Fibroblast of lung (primary cell): ENCODE data around the gene SRPK3. TPM values are rescaled to one million over a fixed set of nuclear protein-coding genes. Genes with fewer than 3 reads are reported as not detected.
A peak's percentile ranks its signal among the peaks of the same experiment; 100 is the strongest.
"Not testable (repeated sequence)": the region's sequence is repeated elsewhere in the genome, so short reads cannot be mapped to it uniquely, and the experiment has no call there.

Experiments
- DNase-seq, 2 donors: peaks; one replicate each; pipeline versions ENCODE4 v3.0.0 to v3.0.0-alpha.2; 2010; ENCODE audit warnings: low read depth in 2 of 2
- H2AFZ ChIP-seq: 2 replicates; pipeline ENCODE4 v1.5.1; 2012; ENCODE audit warnings: low read length, control low read depth, inconsistent platforms
- H3K27ac ChIP-seq: 2 replicates; pipeline ENCODE4 v1.5.1; 2011; ENCODE audit warnings: low read length, control low read depth; ENCODE audit not compliant: insufficient read depth
- H3K27me3 ChIP-seq: 2 replicates; pipeline ENCODE4 v1.5.1; 2011; ENCODE audit warnings: mild to moderate bottlenecking, low read length; ENCODE audit not compliant: control insufficient read depth, insufficient read depth
- H3K36me3 ChIP-seq: 2 replicates; pipeline ENCODE4 v1.5.1; 2011; ENCODE audit warnings: low read length; ENCODE audit not compliant: control insufficient read depth, insufficient read depth
- H3K4me1 ChIP-seq: 2 replicates; pipeline ENCODE4 v1.5.1; 2011; ENCODE audit warnings: low read length; ENCODE audit not compliant: control insufficient read depth, insufficient read depth; ENCODE audit errors: extremely low read depth
- H3K4me2 ChIP-seq: 2 replicates; pipeline ENCODE4 v1.5.1; 2011; ENCODE audit warnings: low read length, control low read depth; ENCODE audit not compliant: insufficient read depth; ENCODE audit errors: extremely low read depth
- H3K4me3 ChIP-seq, 4 experiments: fragments of 200-600 bp in 1 of 4; sonication (generic) in 1 of 4; replicated peaks in 1 of 4; 2 replicates each; pipeline ENCODE4 v1.5.1; 2011 to 2016; ENCODE audit warnings: low read length in 4 of 4, low read depth in 3 of 4, mild to moderate bottlenecking in 3 of 4, control low read depth in 2 of 4, inconsistent platforms in 1 of 4, mixed read lengths in 1 of 4; ENCODE audit not compliant: insufficient read depth in 1 of 4; ENCODE audit errors: control extremely low read depth in 1 of 4
- H3K79me2 ChIP-seq: 2 replicates; pipeline ENCODE4 v1.5.1; 2012; ENCODE audit warnings: mild to moderate bottlenecking, low read length, inconsistent platforms; ENCODE audit not compliant: control insufficient read depth, insufficient read depth
- H3K9ac ChIP-seq: 2 replicates; pipeline ENCODE4 v1.5.1; 2011; ENCODE audit warnings: mild to moderate bottlenecking, low read length, control low read depth; ENCODE audit not compliant: insufficient read depth
- H3K9me3 ChIP-seq: 2 replicates; pipeline ENCODE4 v1.5.1; 2012; ENCODE audit warnings: low read depth, low read length; ENCODE audit not compliant: control insufficient read depth, insufficient read depth
- H4K20me1 ChIP-seq: 2 replicates; pipeline ENCODE4 v1.5.1; 2011; ENCODE audit warnings: low read length; ENCODE audit not compliant: control insufficient read depth, insufficient read depth; ENCODE audit errors: extremely low read depth
- EZH2 ChIP-seq: IDR thresholded peaks from 2 replicates; pipeline ENCODE4 v1.5.1; 2012; ENCODE audit warnings: low read length, control low read depth, mild to moderate bottlenecking; ENCODE audit errors: missing control alignments
- polyA plus RNA-seq, 2 donors: library from polyadenylated mRNA; depleted of rRNA in 1 of 2; stranded (reverse) in 1 of 2; unstranded in 1 of 2; fragments of >200 nt; gene quantifications; 2 replicates each; pipeline ENCODE4 v1.2.1, GENCODE V29; 2011 to 2012; ENCODE audit warnings: missing spikeins in 1 of 2
- total RNA-seq: library from RNA; depleted of rRNA; stranded (reverse); fragments of >200 nt; gene quantifications from 2 replicates; pipeline ENCODE4 v1.2.1, GENCODE V29; 2014
- TF ChIP-seq, protein P1 (sequence below), 2 donors: IDR thresholded peaks in 1 of 2; conservative IDR thresholded peaks in 1 of 2; 1 replicate in 1 of 2; 2 replicates in 1 of 2; pipeline ENCODE4 v1.5.1; 2011 to 2012; ENCODE audit warnings: low read length in 2 of 2, control low read depth in 1 of 2, inconsistent platforms in 1 of 2, low read depth in 1 of 2, mild to moderate bottlenecking in 1 of 2

SRPK3 gene
- total and polyA plus RNA-seq, 2 donors (not counting 1 experiment from before 2014, with no cell fraction given) = 0.40 to 0.83 TPM

GRCh38 chrX:153741446-153741845 lies 39.4 kb upstream of the SRPK3 start:
- Histone ChIP-seq H3K36me3 (no peaks in the 10 kb centered on the region), H3K27me3 (no peaks in the 10 kb centered on the region), H3K4me2 (no peak overlapping the region), H2AFZ (no peak overlapping the region), H3K4me1 (no peaks in the 10 kb centered on the region), H3K79me2 (no peaks in the 10 kb centered on the region), H3K9me3 (no peaks in the 10 kb centered on the region), H4K20me1 (no peaks in the 10 kb centered on the region), H3K9ac (no peak overlapping the region), H3K27ac (no peak overlapping the region), H3K4me3 (no peak overlapping the region)
- no peak for TF ChIP-seq EZH2
- TF ChIP-seq, protein P1, sequence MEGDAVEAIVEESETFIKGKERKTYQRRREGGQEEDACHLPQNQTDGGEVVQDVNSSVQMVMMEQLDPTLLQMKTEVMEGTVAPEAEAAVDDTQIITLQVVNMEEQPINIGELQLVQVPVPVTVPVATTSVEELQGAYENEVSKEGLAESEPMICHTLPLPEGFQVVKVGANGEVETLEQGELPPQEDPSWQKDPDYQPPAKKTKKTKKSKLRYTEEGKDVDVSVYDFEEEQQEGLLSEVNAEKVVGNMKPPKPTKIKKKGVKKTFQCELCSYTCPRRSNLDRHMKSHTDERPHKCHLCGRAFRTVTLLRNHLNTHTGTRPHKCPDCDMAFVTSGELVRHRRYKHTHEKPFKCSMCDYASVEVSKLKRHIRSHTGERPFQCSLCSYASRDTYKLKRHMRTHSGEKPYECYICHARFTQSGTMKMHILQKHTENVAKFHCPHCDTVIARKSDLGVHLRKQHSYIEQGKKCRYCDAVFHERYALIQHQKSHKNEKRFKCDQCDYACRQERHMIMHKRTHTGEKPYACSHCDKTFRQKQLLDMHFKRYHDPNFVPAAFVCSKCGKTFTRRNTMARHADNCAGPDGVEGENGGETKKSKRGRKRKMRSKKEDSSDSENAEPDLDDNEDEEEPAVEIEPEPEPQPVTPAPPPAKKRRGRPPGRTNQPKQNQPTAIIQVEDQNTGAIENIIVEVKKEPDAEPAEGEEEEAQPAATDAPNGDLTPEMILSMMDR (conservative IDR thresholded peaks at IDR 0.05 in 1 of 2, IDR thresholded peaks at IDR 0.05 in 1 of 2; ENCODE audit: low read depth in 1 of 2, low read length in 2 of 2) = no peak
- DNase-seq = no peak

DNA sequence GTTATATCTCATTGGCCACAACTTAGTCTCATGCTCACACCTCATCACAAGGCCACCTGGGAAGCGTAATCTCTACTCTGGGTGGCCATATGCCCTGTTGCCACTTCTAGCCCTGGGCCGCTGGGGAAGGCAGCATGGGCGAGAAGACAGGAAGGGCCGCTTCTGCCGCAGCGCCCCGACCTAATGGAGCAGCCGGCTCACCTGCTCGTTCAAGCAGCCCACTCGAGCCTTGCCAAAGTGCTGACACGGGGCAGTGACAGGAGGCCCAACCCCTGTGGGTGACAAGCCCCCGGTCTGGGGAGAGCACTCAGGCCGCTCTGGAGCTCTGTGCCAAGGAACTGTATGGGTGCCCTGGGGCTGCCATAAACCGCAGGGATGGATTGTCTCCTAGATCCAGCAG lies 38.7 kb upstream of the SRPK3 start:
- not testable (repeated sequence) for H4K20me1 ChIP-seq, H3K9me3 ChIP-seq, DNase-seq

DNA sequence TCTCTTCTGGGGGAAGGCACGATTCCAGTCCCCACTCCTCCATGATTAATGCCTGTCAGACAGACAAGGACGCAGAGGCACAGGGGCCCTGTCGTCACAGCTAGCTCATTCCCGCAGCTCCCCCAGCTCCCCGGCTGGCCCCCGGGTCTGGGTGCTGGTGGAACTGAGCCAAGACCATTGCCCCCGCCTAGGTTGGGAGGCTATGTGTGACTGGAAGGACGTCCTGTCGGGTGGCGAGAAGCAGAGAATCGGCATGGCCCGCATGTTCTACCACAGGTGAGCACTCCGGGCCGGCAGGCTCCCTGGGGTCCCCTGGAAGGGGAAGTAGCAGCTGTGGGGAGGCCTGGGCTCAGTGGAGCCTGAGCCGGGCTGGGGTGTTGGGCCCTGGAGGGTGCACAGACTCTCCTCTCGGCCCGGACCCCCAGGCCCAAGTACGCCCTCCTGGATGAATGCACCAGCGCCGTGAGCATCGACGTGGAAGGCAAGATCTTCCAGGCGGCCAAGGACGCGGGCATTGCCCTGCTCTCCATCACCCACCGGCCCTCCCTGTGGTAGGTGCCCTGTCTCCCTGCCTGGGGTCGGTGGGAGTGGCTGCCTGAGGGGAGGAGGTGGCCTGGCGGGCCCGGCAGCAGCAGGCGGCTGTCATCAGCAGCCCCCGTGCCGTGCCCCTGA lies 37.9 kb upstream of the SRPK3 start:
- not testable (repeated sequence) for H3K36me3 ChIP-seq, H3K27ac ChIP-seq, DNase-seq, H3K4me1 ChIP-seq, H3K9ac ChIP-seq, H3K79me2 ChIP-seq, H3K4me3 ChIP-seq, H3K9me3 ChIP-seq, H2AFZ ChIP-seq, H3K4me2 ChIP-seq, H3K27me3 ChIP-seq, H4K20me1 ChIP-seq

More for the DNA sequence above, 38.7 kb upstream of the SRPK3 start:
- not testable (repeated sequence) for H2AFZ ChIP-seq, H3K9ac ChIP-seq, H3K4me2 ChIP-seq, H3K27ac ChIP-seq, H3K27me3 ChIP-seq, H3K4me3 ChIP-seq, H3K4me1 ChIP-seq, H3K36me3 ChIP-seq, H3K79me2 ChIP-seq

GRCh38 chrX:153743468-153744209 lies 37.2 kb upstream of the SRPK3 start:
- H3K79me2 ChIP-seq, H3K27me3 ChIP-seq, H2AFZ ChIP-seq, H3K9ac ChIP-seq, H4K20me1 ChIP-seq, H3K4me3 ChIP-seq, H3K9me3 ChIP-seq, H3K36me3 ChIP-seq, H3K27ac ChIP-seq, H3K4me1 ChIP-seq, H3K4me2 ChIP-seq: not testable (repeated sequence)
- peak; percentile 11 to 69 for DNase-seq
- TF ChIP-seq, protein P1 (conservative IDR thresholded peaks at IDR 0.05 in 1 of 2, IDR thresholded peaks at IDR 0.05 in 1 of 2; ENCODE audit: low read depth in 1 of 2, low read length in 2 of 2) = peak in 1 of 2 donors; percentile 1
